ENCODE results near the gene CTNNA3. TPM values are rescaled to one million over a fixed set of nuclear protein-coding genes. Genes with fewer than 3 reads are reported as not detected.

Gene CTNNA3
- polyA plus RNA-seq, 2 donors, result 0.08 to 0.10 TPM

- 69 to 89% methylated on average over 1 of the region's 1 CpG for WGBS, 2 donors
- H3K27me3 ChIP-seq (ENCODE audit: control insufficient read depth in 1 of 2, insufficient read depth in 2 of 2, low read length in 2 of 2), result no peaks in the 10 kb centered on the region
Measured at GRCh38 chr10:66537186-66537585, 1158.8 kb downstream of the CTNNA3 start.

GRCh38 chr10:66535439-66535838, 1160.6 kb downstream of the CTNNA3 start:
- H3K27me3 ChIP-seq (ENCODE audit: control insufficient read depth in 1 of 2, insufficient read depth in 2 of 2, low read length in 2 of 2), result no peaks in the 10 kb centered on the region
- no peak overlapping the region for H3K4me3 ChIP-seq (ENCODE audit: low read depth in 1 of 2, low read length in 2 of 2)
- WGBS, 2 donors, result 79 to 81% methylated on average over 1 of the region's 1 CpG
- no peaks in the 10 kb centered on the region for H3K36me3 ChIP-seq (ENCODE audit: control insufficient read depth in 2 of 2, insufficient read depth in 2 of 2, low read length in 1 of 2)
- H3K9me3 ChIP-seq (ENCODE audit: control insufficient read depth in 2 of 2, insufficient read depth in 1 of 2, low read depth in 1 of 2, low read length in 1 of 2), result no peaks in the 10 kb centered on the region
- no peaks in the 10 kb centered on the region for H3K4me1 ChIP-seq (ENCODE audit: control insufficient read depth in 2 of 2, insufficient read depth in 2 of 2, low read length in 1 of 2)
- H3K27ac ChIP-seq (ENCODE audit: low read depth in 2 of 2, low read length in 1 of 2), result no peak overlapping the region

More at GRCh38 chr10:66537186-66537585, 1158.8 kb downstream of the CTNNA3 start:
- Histone ChIP-seq H3K9me3 (ENCODE audit: control insufficient read depth in 2 of 2, insufficient read depth in 1 of 2, low read depth in 1 of 2, low read length in 1 of 2) (no peaks in the 10 kb centered on the region), H3K36me3 (ENCODE audit: control insufficient read depth in 2 of 2, insufficient read depth in 2 of 2, low read length in 1 of 2) (no peaks in the 10 kb centered on the region), H3K27ac (ENCODE audit: low read depth in 2 of 2, low read length in 1 of 2) (no peak overlapping the region), H3K4me3 (ENCODE audit: low read depth in 1 of 2, low read length in 2 of 2) (no peak overlapping the region), H3K4me1 (ENCODE audit: control insufficient read depth in 2 of 2, insufficient read depth in 2 of 2, low read length in 1 of 2) (no peaks in the 10 kb centered on the region)

GRCh38 chr10:66534866-66535265, 1161.1 kb downstream of the CTNNA3 start:
- Histone ChIP-seq H3K4me3 (ENCODE audit: low read depth in 1 of 2, low read length in 2 of 2) (no peak overlapping the region), H3K36me3 (ENCODE audit: control insufficient read depth in 2 of 2, insufficient read depth in 2 of 2, low read length in 1 of 2) (no peaks in the 10 kb centered on the region)
- 94% methylated on average over 1 of the region's 1 CpG for WGBS, 2 donors

GRCh38 chr10:66521506-66521905, 1174.5 kb downstream of the CTNNA3 start:
- Histone ChIP-seq H3K27ac (ENCODE audit: low read depth in 2 of 2, low read length in 1 of 2) (no peak overlapping the region), H3K36me3 (ENCODE audit: control insufficient read depth in 2 of 2, insufficient read depth in 2 of 2, low read length in 1 of 2) (no peaks in the 10 kb centered on the region), H3K4me3 (ENCODE audit: low read depth in 1 of 2, low read length in 2 of 2) (no peak overlapping the region), H3K27me3 (ENCODE audit: control insufficient read depth in 1 of 2, insufficient read depth in 2 of 2, low read length in 2 of 2) (no peaks in the 10 kb centered on the region), H3K9me3 (ENCODE audit: control insufficient read depth in 2 of 2, insufficient read depth in 1 of 2, low read depth in 1 of 2, low read length in 1 of 2) (peaks cover 0 to 4% of the 10 kb centered on the region in 2 donors), H3K4me1 (ENCODE audit: control insufficient read depth in 2 of 2, insufficient read depth in 2 of 2, low read length in 1 of 2) (no peaks in the 10 kb centered on the region)
- WGBS, 2 donors, result 41 to 57% methylated on average over 1 of the region's 1 CpG

More at GRCh38 chr10:66534866-66535265, 1161.1 kb downstream of the CTNNA3 start:
- H3K27ac ChIP-seq (ENCODE audit: low read depth in 2 of 2, low read length in 1 of 2), result no peak overlapping the region
- H3K27me3 ChIP-seq (ENCODE audit: control insufficient read depth in 1 of 2, insufficient read depth in 2 of 2, low read length in 2 of 2), result no peaks in the 10 kb centered on the region
- no peaks in the 10 kb centered on the region for H3K4me1 ChIP-seq (ENCODE audit: control insufficient read depth in 2 of 2, insufficient read depth in 2 of 2, low read length in 1 of 2)
- H3K9me3 ChIP-seq (ENCODE audit: control insufficient read depth in 2 of 2, insufficient read depth in 1 of 2, low read depth in 1 of 2, low read length in 1 of 2), result no peaks in the 10 kb centered on the region

GRCh38 chr10:66519616-66520015, 1176.4 kb downstream of the CTNNA3 start:
- no peaks in the 10 kb centered on the region for H3K36me3 ChIP-seq (ENCODE audit: control insufficient read depth in 2 of 2, insufficient read depth in 2 of 2, low read length in 1 of 2)
- no peaks in the 10 kb centered on the region for H3K27me3 ChIP-seq (ENCODE audit: control insufficient read depth in 1 of 2, insufficient read depth in 2 of 2, low read length in 2 of 2)
- WGBS, 2 donors, result 82 to 85% methylated on average over 3 of the region's 3 CpGs
- H3K27ac ChIP-seq (ENCODE audit: low read depth in 2 of 2, low read length in 1 of 2), result no peak overlapping the region
- no peak overlapping the region for H3K4me3 ChIP-seq (ENCODE audit: low read depth in 1 of 2, low read length in 2 of 2)
- no peaks in the 10 kb centered on the region for H3K4me1 ChIP-seq (ENCODE audit: control insufficient read depth in 2 of 2, insufficient read depth in 2 of 2, low read length in 1 of 2)
- H3K9me3 ChIP-seq (ENCODE audit: control insufficient read depth in 2 of 2, insufficient read depth in 1 of 2, low read depth in 1 of 2, low read length in 1 of 2), result no peaks in the 10 kb centered on the region

GRCh38 chr10:66514666-66515065, 1181.3 kb downstream of the CTNNA3 start:
- Histone ChIP-seq H3K4me1 (ENCODE audit: control insufficient read depth in 2 of 2, insufficient read depth in 2 of 2, low read length in 1 of 2) (no peaks in the 10 kb centered on the region), H3K27ac (ENCODE audit: low read depth in 2 of 2, low read length in 1 of 2) (no peak overlapping the region), H3K36me3 (ENCODE audit: control insufficient read depth in 2 of 2, insufficient read depth in 2 of 2, low read length in 1 of 2) (no peaks in the 10 kb centered on the region), H3K27me3 (ENCODE audit: control insufficient read depth in 1 of 2, insufficient read depth in 2 of 2, low read length in 2 of 2) (no peaks in the 10 kb centered on the region), H3K4me3 (ENCODE audit: low read depth in 1 of 2, low read length in 2 of 2) (no peak overlapping the region), H3K9me3 (ENCODE audit: control insufficient read depth in 2 of 2, insufficient read depth in 1 of 2, low read depth in 1 of 2, low read length in 1 of 2) (peaks cover 0 to 7% of the 10 kb centered on the region in 2 donors)
- WGBS, 2 donors, result 51 to 66% methylated on average over 1 of the region's 1 CpG

- no peak overlapping the region for H3K4me3 ChIP-seq (ENCODE audit: low read depth in 1 of 2, low read length in 2 of 2)
- no peak overlapping the region for H3K27ac ChIP-seq (ENCODE audit: low read depth in 2 of 2, low read length in 1 of 2)
- 43 to 45% methylated on average over 2 of the region's 2 CpGs for WGBS, 2 donors
- H3K9me3 ChIP-seq (ENCODE audit: control insufficient read depth in 2 of 2, insufficient read depth in 1 of 2, low read depth in 1 of 2, low read length in 1 of 2), result peaks cover 0 to 7% of the 10 kb centered on the region in 2 donors
- H3K4me1 ChIP-seq (ENCODE audit: control insufficient read depth in 2 of 2, insufficient read depth in 2 of 2, low read length in 1 of 2), result no peaks in the 10 kb centered on the region
- H3K27me3 ChIP-seq (ENCODE audit: control insufficient read depth in 1 of 2, insufficient read depth in 2 of 2, low read length in 2 of 2), result no peaks in the 10 kb centered on the region
- H3K36me3 ChIP-seq (ENCODE audit: control insufficient read depth in 2 of 2, insufficient read depth in 2 of 2, low read length in 1 of 2), result no peaks in the 10 kb centered on the region
Measured at GRCh38 chr10:66513504-66513903, 1182.5 kb downstream of the CTNNA3 start.

- no peak overlapping the region for H3K27ac ChIP-seq (ENCODE audit: low read depth in 2 of 2, low read length in 1 of 2)
- no peaks in the 10 kb centered on the region for H3K9me3 ChIP-seq (ENCODE audit: control insufficient read depth in 2 of 2, insufficient read depth in 1 of 2, low read depth in 1 of 2, low read length in 1 of 2)
- no peaks in the 10 kb centered on the region for H3K27me3 ChIP-seq (ENCODE audit: control insufficient read depth in 1 of 2, insufficient read depth in 2 of 2, low read length in 2 of 2)
- no peak overlapping the region for H3K4me3 ChIP-seq (ENCODE audit: low read depth in 1 of 2, low read length in 2 of 2)
- WGBS, 2 donors, result 50 to 66% methylated on average over 2 of the region's 2 CpGs
- H3K4me1 ChIP-seq (ENCODE audit: control insufficient read depth in 2 of 2, insufficient read depth in 2 of 2, low read length in 1 of 2), result no peaks in the 10 kb centered on the region
- no peaks in the 10 kb centered on the region for H3K36me3 ChIP-seq (ENCODE audit: control insufficient read depth in 2 of 2, insufficient read depth in 2 of 2, low read length in 1 of 2)
Measured at GRCh38 chr10:66505003-66505657, 1190.9 kb downstream of the CTNNA3 start.

GRCh38 chr10:66501356-66501755, 1194.6 kb downstream of the CTNNA3 start:
- Histone ChIP-seq H3K27me3 (ENCODE audit: control insufficient read depth in 1 of 2, insufficient read depth in 2 of 2, low read length in 2 of 2) (no peaks in the 10 kb centered on the region), H3K36me3 (ENCODE audit: control insufficient read depth in 2 of 2, insufficient read depth in 2 of 2, low read length in 1 of 2) (no peaks in the 10 kb centered on the region), H3K9me3 (ENCODE audit: control insufficient read depth in 2 of 2, insufficient read depth in 1 of 2, low read depth in 1 of 2, low read length in 1 of 2) (no peaks in the 10 kb centered on the region), H3K27ac (ENCODE audit: low read depth in 2 of 2, low read length in 1 of 2) (no peak overlapping the region), H3K4me1 (ENCODE audit: control insufficient read depth in 2 of 2, insufficient read depth in 2 of 2, low read length in 1 of 2) (no peaks in the 10 kb centered on the region), H3K4me3 (ENCODE audit: low read depth in 1 of 2, low read length in 2 of 2) (no peak overlapping the region)
- WGBS, 2 donors, result 61 to 74% methylated on average over 2 of the region's 2 CpGs

GRCh38 chr10:66483966-66484365, 1212.0 kb downstream of the CTNNA3 start:
- Histone ChIP-seq H3K27me3 (ENCODE audit: control insufficient read depth in 1 of 2, insufficient read depth in 2 of 2, low read length in 2 of 2) (no peaks in the 10 kb centered on the region), H3K4me3 (ENCODE audit: low read depth in 1 of 2, low read length in 2 of 2) (no peak overlapping the region), H3K4me1 (ENCODE audit: control insufficient read depth in 2 of 2, insufficient read depth in 2 of 2, low read length in 1 of 2) (no peaks in the 10 kb centered on the region), H3K9me3 (ENCODE audit: control insufficient read depth in 2 of 2, insufficient read depth in 1 of 2, low read depth in 1 of 2, low read length in 1 of 2) (no peaks in the 10 kb centered on the region), H3K36me3 (ENCODE audit: control insufficient read depth in 2 of 2, insufficient read depth in 2 of 2, low read length in 1 of 2) (no peaks in the 10 kb centered on the region), H3K27ac (ENCODE audit: low read depth in 2 of 2, low read length in 1 of 2) (no peak overlapping the region)

Data from esophagus (tissue), 2 donors.